ENCODE results near the gene GALNT2.

The GALNT2 gene

DNA sequence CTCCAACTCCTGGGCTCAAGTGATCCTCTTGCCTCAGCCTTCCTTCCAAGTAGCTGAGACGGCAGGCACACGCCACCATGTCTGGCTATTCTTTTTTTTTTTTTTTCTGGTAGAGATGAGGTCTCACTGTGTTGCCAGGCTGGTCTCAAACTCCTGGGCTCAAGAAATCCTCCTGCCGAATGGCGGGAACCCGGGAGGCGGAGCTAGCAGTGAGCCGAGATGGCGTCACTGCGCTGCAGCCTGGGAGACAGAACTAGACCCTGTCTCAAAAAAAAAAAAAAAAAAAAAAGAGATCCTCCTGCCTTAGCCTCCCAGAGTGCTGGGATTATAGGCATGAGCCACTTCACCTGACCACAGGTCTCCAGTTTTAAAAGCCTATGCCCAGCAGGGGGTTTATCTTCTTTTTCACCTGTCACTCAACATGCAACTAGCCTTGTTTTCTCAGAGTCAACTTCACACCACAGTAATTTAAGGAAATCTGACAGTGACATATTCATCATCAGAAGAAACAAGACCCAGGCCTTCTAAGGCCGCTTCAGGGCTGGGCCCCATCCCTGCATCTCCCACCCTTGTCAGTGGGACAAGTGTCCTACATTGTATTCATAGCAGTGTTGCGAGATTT is 38.3 kb upstream of the GALNT2 start:
- DNase-seq (ENCODE audit: low read depth): no peak
- TF ChIP-seq, protein P1, sequence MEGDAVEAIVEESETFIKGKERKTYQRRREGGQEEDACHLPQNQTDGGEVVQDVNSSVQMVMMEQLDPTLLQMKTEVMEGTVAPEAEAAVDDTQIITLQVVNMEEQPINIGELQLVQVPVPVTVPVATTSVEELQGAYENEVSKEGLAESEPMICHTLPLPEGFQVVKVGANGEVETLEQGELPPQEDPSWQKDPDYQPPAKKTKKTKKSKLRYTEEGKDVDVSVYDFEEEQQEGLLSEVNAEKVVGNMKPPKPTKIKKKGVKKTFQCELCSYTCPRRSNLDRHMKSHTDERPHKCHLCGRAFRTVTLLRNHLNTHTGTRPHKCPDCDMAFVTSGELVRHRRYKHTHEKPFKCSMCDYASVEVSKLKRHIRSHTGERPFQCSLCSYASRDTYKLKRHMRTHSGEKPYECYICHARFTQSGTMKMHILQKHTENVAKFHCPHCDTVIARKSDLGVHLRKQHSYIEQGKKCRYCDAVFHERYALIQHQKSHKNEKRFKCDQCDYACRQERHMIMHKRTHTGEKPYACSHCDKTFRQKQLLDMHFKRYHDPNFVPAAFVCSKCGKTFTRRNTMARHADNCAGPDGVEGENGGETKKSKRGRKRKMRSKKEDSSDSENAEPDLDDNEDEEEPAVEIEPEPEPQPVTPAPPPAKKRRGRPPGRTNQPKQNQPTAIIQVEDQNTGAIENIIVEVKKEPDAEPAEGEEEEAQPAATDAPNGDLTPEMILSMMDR (IDR thresholded peaks at IDR 0.05; ENCODE audit: control insufficient read depth, insufficient read depth, low read depth, low read length, missing control alignments): no peak
- H3K4me3 ChIP-seq (ENCODE audit: control insufficient read depth, low read depth, low read length): no peak overlapping the region

DNA sequence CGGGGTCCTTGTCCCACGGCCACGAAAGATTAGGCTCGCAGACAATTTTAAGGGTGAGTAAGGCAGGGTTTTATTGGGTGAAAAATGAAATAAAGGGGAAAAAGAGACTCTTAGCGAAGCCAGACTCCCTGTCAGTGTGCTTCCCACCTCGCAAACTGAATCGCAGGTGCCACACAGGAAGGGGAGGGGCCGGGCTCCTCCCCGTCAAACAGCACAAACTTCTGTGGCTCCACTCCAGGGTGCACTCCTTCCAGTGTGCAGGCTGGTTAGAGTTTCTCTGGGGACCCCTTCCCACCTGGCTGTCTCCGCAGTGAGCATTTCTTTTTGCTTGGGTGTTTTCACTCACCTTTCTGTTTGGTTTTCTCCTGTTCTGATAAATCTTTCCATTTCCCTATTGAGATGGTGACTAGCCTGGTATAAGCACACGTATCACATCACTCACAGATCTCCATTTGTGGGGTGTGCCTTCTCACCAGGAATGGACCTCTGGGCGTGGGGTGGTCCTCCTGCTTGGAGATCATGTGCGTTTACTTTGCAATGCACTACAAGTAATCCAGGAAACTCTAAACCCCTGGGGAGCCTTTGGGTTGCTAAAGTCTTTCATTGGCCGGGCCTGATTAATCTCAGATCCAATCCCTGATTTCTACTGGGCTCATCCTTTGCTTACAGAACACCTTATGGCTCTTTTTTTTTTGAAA is 37.6 kb upstream of the GALNT2 start:
- DNase-seq (ENCODE audit: low read depth): no peak
- H3K4me3 ChIP-seq (ENCODE audit: control insufficient read depth, low read depth, low read length): no peak overlapping the region
- TF ChIP-seq, protein P1 (IDR thresholded peaks at IDR 0.05; ENCODE audit: control insufficient read depth, insufficient read depth, low read depth, low read length, missing control alignments): no peak

DNA sequence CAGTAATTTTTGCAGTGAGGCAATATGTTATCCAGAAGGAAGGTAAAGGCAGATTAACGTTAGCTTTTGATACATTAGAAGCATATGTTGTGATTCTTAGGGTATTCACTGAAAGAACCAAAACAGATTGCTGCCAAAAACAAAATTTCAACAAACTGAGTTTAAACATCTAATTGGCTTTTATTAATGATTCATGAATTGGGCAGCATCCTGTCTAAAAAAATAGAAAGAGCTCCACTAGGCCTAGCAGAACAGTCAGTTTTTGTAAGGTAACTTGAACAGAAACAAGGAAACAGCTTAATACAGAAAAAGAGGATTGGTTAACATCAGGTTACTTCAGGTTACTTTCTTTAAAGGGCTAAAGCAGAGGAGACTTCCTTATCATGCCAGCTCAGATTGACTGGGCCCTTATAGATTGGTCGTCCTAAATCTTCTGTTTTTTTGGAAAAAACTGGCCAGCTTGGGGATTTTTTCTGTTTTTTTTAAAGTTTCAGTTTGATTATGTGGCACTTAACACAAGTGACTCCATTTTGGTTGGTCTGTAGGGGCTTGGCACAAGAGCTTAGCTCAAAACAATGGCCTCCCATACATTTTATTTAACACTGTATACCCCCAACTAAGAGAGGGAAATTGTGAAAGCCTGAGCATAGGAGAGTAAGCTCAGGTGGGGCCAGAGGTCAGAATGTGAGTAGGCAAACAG is 36.8 kb upstream of the GALNT2 start:
- TF ChIP-seq, protein P1 (IDR thresholded peaks at IDR 0.05; ENCODE audit: control insufficient read depth, insufficient read depth, low read depth, low read length, missing control alignments): no peak
- no peak for DNase-seq (ENCODE audit: low read depth)
- no peak overlapping the region for H3K4me3 ChIP-seq (ENCODE audit: control insufficient read depth, low read depth, low read length)

- H3K4me3 ChIP-seq (ENCODE audit: control insufficient read depth, low read depth, low read length): no peak overlapping the region
- DNase-seq (ENCODE audit: low read depth): no peak
- TF ChIP-seq, protein P1 (IDR thresholded peaks at IDR 0.05; ENCODE audit: control insufficient read depth, insufficient read depth, low read depth, low read length, missing control alignments): no peak
Measured at GRCh38 chr1:230031131-230031530, 35.9 kb upstream of the GALNT2 start.

- no peak for DNase-seq (ENCODE audit: low read depth)
- TF ChIP-seq, protein P1 (IDR thresholded peaks at IDR 0.05; ENCODE audit: control insufficient read depth, insufficient read depth, low read depth, low read length, missing control alignments): no peak
Measured at GRCh38 chr1:230032516-230033281, 34.3 kb upstream of the GALNT2 start.

DNA sequence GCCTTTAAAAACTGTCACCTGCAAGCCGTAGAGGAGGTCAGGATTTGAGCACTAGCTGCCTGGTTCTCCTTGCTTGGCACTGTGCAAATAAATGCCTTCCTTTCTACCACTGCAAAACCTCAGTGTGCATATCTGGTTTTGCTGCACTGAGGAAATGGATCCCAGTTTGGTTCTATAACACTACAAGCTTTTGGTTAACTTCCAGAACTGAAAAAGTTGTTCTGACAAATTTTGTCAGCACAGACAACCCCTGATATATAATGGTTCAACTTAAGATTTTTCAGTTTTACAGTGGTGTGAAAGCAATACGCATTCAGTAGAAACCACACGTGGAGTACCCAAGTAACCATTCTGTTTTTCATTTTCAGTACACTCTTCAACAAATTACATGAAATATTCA is 29.8 kb upstream of the GALNT2 start:
- TF ChIP-seq, protein P1 (IDR thresholded peaks at IDR 0.05; ENCODE audit: control insufficient read depth, insufficient read depth, low read depth, low read length, missing control alignments): no peak
- DNase-seq (ENCODE audit: low read depth): no peak
- H3K4me3 ChIP-seq (ENCODE audit: control insufficient read depth, low read depth, low read length): no peak overlapping the region

More at GRCh38 chr1:230032516-230033281, 34.3 kb upstream of the GALNT2 start:
- H3K4me3 ChIP-seq (ENCODE audit: control insufficient read depth, low read depth, low read length): no peak overlapping the region
